Stimulated activated CD8-positive, alpha-beta memory T cell treated with anti-CD3 and anti-CD28 coated beads, Interleukin-7, amount 100 ng/mL, for 48 hours (primary cell): ENCODE data around the gene SECISBP2L.

Experiments
- DNase-seq, 2 donors: peaks; one replicate each; pipeline ENCODE4 v3.0.0-alpha.2; 2020; ENCODE audit warnings: low read depth in 1 of 2; ENCODE audit errors: extremely low read depth in 1 of 2

Gene SECISBP2L

GRCh38 chr15:48967336-48967735 lies 78.9 kb downstream of the SECISBP2L start:
- no peak for DNase-seq

- DNase-seq, result peak in 1 of 2 donors; percentile 31
Observed at GRCh38 chr15:48966595-48967301, 79.5 kb downstream of the SECISBP2L start.

- no peak for DNase-seq
Observed at GRCh38 chr15:48965972-48966371, 80.3 kb downstream of the SECISBP2L start.

- DNase-seq, result no peak
Observed at GRCh38 chr15:48964898-48965297, 81.3 kb downstream of the SECISBP2L start.

GRCh38 chr15:48963524-48964113 lies 82.6 kb downstream of the SECISBP2L start, which contains the start of gene SHC4:
Gene SHC4 (minus strand): TSS chr15:48963919. CDS start chr15:48963015, 904 bp downstream.
- DNase-seq, result no peak

GRCh38 chr15:48962662-48963523 lies 83.4 kb downstream of the SECISBP2L start:
- DNase-seq, result no peak

- DNase-seq, result no peak
Observed at GRCh38 chr15:48955967-48956366, 90.3 kb downstream of the SECISBP2L start.

- no peak for DNase-seq
Observed at GRCh38 chr15:48955370-48955769, 90.9 kb downstream of the SECISBP2L start.

- no peak for DNase-seq
Observed at GRCh38 chr15:48954538-48954937, 91.7 kb downstream of the SECISBP2L start.

- no peak for DNase-seq
Observed at GRCh38 chr15:48946840-48947187, 99.4 kb downstream of the SECISBP2L start.

GRCh38 chr15:48946074-48946839 lies 100.0 kb downstream of the SECISBP2L start:
- DNase-seq, result no peak

- DNase-seq, result no peak
Observed at GRCh38 chr15:48945386-48945785, 100.9 kb downstream of the SECISBP2L start.

GRCh38 chr15:48941904-48942303 lies 104.3 kb downstream of the SECISBP2L start:
- DNase-seq, result no peak

GRCh38 chr15:48940508-48940907 lies 105.7 kb downstream of the SECISBP2L start:
- peak in 1 of 2 donors; percentile 28 for DNase-seq

- DNase-seq, result no peak
Observed at GRCh38 chr15:48939648-48940047, 106.6 kb downstream of the SECISBP2L start.
